A549 (cell line): ENCODE results near the gene ATP1B3. TPM values are rescaled to one million over a fixed set of nuclear protein-coding genes. Genes with fewer than 3 reads are reported as not detected.

Source experiments
- ATAC-seq, 2 experiments: fragments of 200-7000 bp in 1 of 2; fragments of >200 bp in 1 of 2; cut with Nextera tagmentation in 1 of 2; cut with Tn5 transposase in 1 of 2; 3 replicates each; pipeline versions ENCODE4 v1.8.0 to v1.9.1; 2018 to 2020; ENCODE audit warnings: mild to moderate bottlenecking in 1 of 2, moderate library complexity in 1 of 2
- CTCF ChIA-PET: fragments of 300-600 bp; sonication (Branson Sonifier 250); formaldehyde crosslinking; extraction: SDS; loops from one replicate; lab custom pipeline; 2021; ENCODE audit warnings: antibody characterized with exemption, inconsistent platforms; lab: Yijun Ruan, JAX
- POLR2A ChIA-PET: fragments of 350-600 bp; formaldehyde crosslinking; extraction: SDS; loops from one replicate; lab custom pipeline; 2021; ENCODE audit warnings: antibody characterized with exemption, inconsistent platforms; lab: Yijun Ruan, JAX
- DNase-seq, 2 experiments: peaks; one replicate each; pipeline versions ENCODE4 v3.0.0 to v3.0.0-alpha.2; 2011 to 2016; ENCODE audit warnings: low read depth in 1 of 2, low spot score in 1 of 2
- FAIRE-seq: peaks from 2 replicates; lab custom pipeline; 2011; peaks lifted over from hg19 to GRCh38; lab: Jason Lieb, UNC
- H3K27ac ChIP-seq, 2 experiments: fragments of >200 bp; sonication (Bioruptor Twin); formaldehyde crosslinking; 3 replicates each; pipeline ENCODE4 v1.5.1; 2016 to 2017
- H3K4me1 ChIP-seq: fragments of >200 bp; sonication (Bioruptor Twin); formaldehyde crosslinking; 3 replicates; pipeline ENCODE4 v1.6.1; 2016
- H3K4me2 ChIP-seq: fragments of >200 bp; sonication (Bioruptor Twin); formaldehyde crosslinking; 3 replicates; pipeline ENCODE4 v1.6.1; 2016
- H3K4me3 ChIP-seq: fragments of >200 bp; sonication (Bioruptor Twin); formaldehyde crosslinking; 3 replicates; pipeline ENCODE4 v1.5.1; 2016
- H3K9me3 ChIP-seq: fragments of >200 bp; sonication (Bioruptor Twin); formaldehyde crosslinking; 3 replicates; pipeline ENCODE4 v1.6.1; 2016
- BCL3 ChIP-seq: fragments of >200 bp; sonication (Bioruptor Twin); formaldehyde crosslinking; IDR thresholded peaks from 3 replicates; pipeline ENCODE4 v1.6.1; 2016
- CBX2 ChIP-seq: fragments of 200-600 bp; sonication (generic); IDR thresholded peaks from 2 replicates; pipeline ENCODE4 v1.6.1; 2016; ENCODE audit warnings: low read depth, mild to moderate bottlenecking, borderline replicate concordance
- CEBPB ChIP-seq, 2 experiments: fragments of >200 bp in 1 of 2; sonication (Bioruptor Twin) in 1 of 2; formaldehyde crosslinking in 1 of 2; IDR thresholded peaks; 2 replicates each; pipeline ENCODE4 v1.6.1; 2012 to 2016
- CHD4 ChIP-seq: fragments of 200-600 bp; sonication (generic); IDR thresholded peaks from 2 replicates; pipeline ENCODE4 v1.6.1; 2016; ENCODE audit warnings: antibody characterized with exemption, mild to moderate bottlenecking, borderline replicate concordance
- CTCF ChIP-seq: fragments of >200 bp; sonication (Bioruptor Twin); formaldehyde crosslinking; IDR thresholded peaks from 3 replicates; pipeline ENCODE4 v1.5.1; 2016
- EHF ChIP-seq: fragments of 250-450 bp; sonication (Bioruptor Pico); IDR thresholded peaks from 2 replicates; pipeline ENCODE4 v1.5.0; 2020; ENCODE audit warnings: mild to moderate bottlenecking
- FOSB ChIP-seq: fragments of 250-450 bp; sonication (Bioruptor Pico); IDR thresholded peaks from 2 replicates; pipeline ENCODE4 v1.5.0; 2020; ENCODE audit warnings: mild to moderate bottlenecking, moderate library complexity
- HDAC2 ChIP-seq: fragments of 200-600 bp; sonication (generic); IDR thresholded peaks from 2 replicates; pipeline ENCODE4 v1.6.1; 2016
- HEYL ChIP-seq: fragments of 250-450 bp; sonication (Bioruptor Pico); IDR thresholded peaks from 2 replicates; pipeline ENCODE4 v1.8.0; 2021; ENCODE audit warnings: mild to moderate bottlenecking, moderate library complexity
- HOXA7 ChIP-seq: fragments of 250-450 bp; sonication (Bioruptor Pico); IDR thresholded peaks from 2 replicates; pipeline ENCODE4 v1.5.0; 2020; ENCODE audit warnings: mild to moderate bottlenecking, moderate library complexity
- JUN ChIP-seq, 2 experiments: fragments of >200 bp; sonication (Bioruptor Twin); formaldehyde crosslinking; IDR thresholded peaks; 2 replicates in 1 of 2; 3 replicates in 1 of 2; pipeline ENCODE4 v1.6.1; 2016 to 2017
- JUNB ChIP-seq: fragments of >200 bp; sonication (Bioruptor Twin); formaldehyde crosslinking; IDR thresholded peaks from 2 replicates; pipeline ENCODE4 v1.6.1; 2016
- MAX ChIP-seq: IDR thresholded peaks from 2 replicates; pipeline ENCODE4 v1.6.1; 2012
- NPAS2 ChIP-seq: fragments of 250-450 bp; sonication (Bioruptor Pico); IDR thresholded peaks from 2 replicates; pipeline ENCODE4 v1.8.0; 2022; ENCODE audit warnings: mild to moderate bottlenecking, moderate library complexity, borderline replicate concordance
- PBX3 ChIP-seq: IDR thresholded peaks from 2 replicates; pipeline ENCODE4 v1.6.1; 2012
- POLR2AphosphoS2 ChIP-seq: conservative IDR thresholded peaks from 2 replicates; pipeline ENCODE4 v1.6.1; 2012; ENCODE audit warnings: low read length, improper control_type of control experiment, inconsistent platforms
- RAD21 ChIP-seq, 2 experiments: fragments of >200 bp in 1 of 2; sonication (Bioruptor Twin) in 1 of 2; formaldehyde crosslinking in 1 of 2; IDR thresholded peaks in 1 of 2; conservative IDR thresholded peaks in 1 of 2; 2 replicates in 1 of 2; 3 replicates in 1 of 2; pipeline ENCODE4 v1.6.1; 2012 to 2018; ENCODE audit warnings: inconsistent platforms in 1 of 2
- RCOR1 ChIP-seq: fragments of 150-350 bp; IDR thresholded peaks from 2 replicates; pipeline ENCODE4 v1.6.1; 2014; ENCODE audit warnings: antibody characterized with exemption, low read length, low read depth
- RFX5 ChIP-seq: fragments of 450-650 bp; IDR thresholded peaks from 2 replicates; pipeline ENCODE4 v1.7.1; 2014; ENCODE audit warnings: antibody characterized with exemption, mild to moderate bottlenecking, moderate library complexity
- RNF2 ChIP-seq: fragments of 200-600 bp; sonication (generic); IDR thresholded peaks from 2 replicates; pipeline ENCODE4 v1.6.1; 2016; ENCODE audit warnings: low read depth, mild to moderate bottlenecking, antibody characterized with exemption, moderate library complexity, borderline replicate concordance
- SREBF2 ChIP-seq: fragments of 450-650 bp; IDR thresholded peaks from 2 replicates; pipeline ENCODE4 v1.6.1; 2014; ENCODE audit warnings: mild to moderate bottlenecking, moderate library complexity
- TP53 ChIP-seq: fragments of 250-450 bp; sonication (Bioruptor Pico); IDR thresholded peaks from 2 replicates; pipeline ENCODE4 v1.5.0; 2021; ENCODE audit warnings: mild to moderate bottlenecking, moderate library complexity
- USF2 ChIP-seq: fragments of 450-650 bp; IDR thresholded peaks from 2 replicates; pipeline ENCODE4 v1.6.1; 2014; ENCODE audit warnings: antibody characterized with exemption
- ZC3H11A ChIP-seq: fragments of 450-650 bp; IDR thresholded peaks from 2 replicates; pipeline ENCODE4 v1.6.1; 2014; ENCODE audit warnings: antibody characterized with exemption, mild to moderate bottlenecking
- ZNF302 ChIP-seq: fragments of 250-450 bp; sonication (Bioruptor Pico); IDR thresholded peaks from 2 replicates; pipeline ENCODE4 v1.9.0; 2021; ENCODE audit warnings: inconsistent platforms, mild to moderate bottlenecking, moderate library complexity
- ZSCAN20 ChIP-seq: fragments of 250-450 bp; sonication (Bioruptor Pico); IDR thresholded peaks from 2 replicates; pipeline ENCODE4 v1.8.0; 2022; ENCODE audit warnings: mild to moderate bottlenecking, moderate library complexity
- WGBS: methylation state at CpG from one replicate; pipeline ENCODE4 v1.1.6; 2017; ENCODE audit errors: missing lambda C conversion rate; 5-methylcytosine and 5-hydroxymethylcytosine counted together
- polyA plus RNA-seq, 4 experiments: library from polyadenylated mRNA; depleted of rRNA in 3 of 4; stranded (reverse); fragments of >200 nt; fragmentation: RNase III in 1 of 4; extraction: RNeasy Plus Mini Kit Qiagen cat#74134 plus additional on column Dnase treatment in 1 of 4; gene quantifications; 2 replicates in 3 of 4; 3 replicates in 1 of 4; pipeline ENCODE4 v1.2.3, GENCODE V29; 2011 to 2017

The ATP1B3 gene
- polyA plus RNA-seq, 2 of the 4 experiments (the other 2 are of a cell fraction), result 230 to 306 TPM

- no peak for TF ChIP-seq JUNB
- no peak for TF ChIP-seq ZC3H11A
- no peak for TF ChIP-seq HDAC2
- TF ChIP-seq HOXA7 (CRISPR knock-in tag), result no peak
- no peak for TF ChIP-seq ZNF302 (CRISPR knock-in tag)
- TF ChIP-seq MAX, result no peak
- TF ChIP-seq TP53, result no peak
- no peak for TF ChIP-seq JUN (IDR thresholded peaks at IDR 0.05)
- TF ChIP-seq POLR2AphosphoS2, result no peak
- TF ChIP-seq ZSCAN20 (CRISPR knock-in tag), result no peak
- TF ChIP-seq CEBPB (IDR thresholded peaks at IDR 0.05), result no peak
- Histone ChIP-seq H3K4me1 (peaks cover 4% of the 10 kb centered on the region; the same call in 1 of the 3 replicates), H3K9me3 (no peaks in the 10 kb centered on the region), H3K4me2 (no peak overlapping the region), H3K27ac (no peak overlapping the region), H3K4me3 (no peak overlapping the region)
- no peak for ATAC-seq
- POLR2A ChIA-PET, result no interaction called here
- no peak for FAIRE-seq
- CTCF ChIA-PET, result no interaction called here
- no peak for DNase-seq
These were observed 48.0 kb upstream of the ATP1B3 start for GRCh38 chr3:141828487-141828886.

- ATAC-seq, result peak; percentile 21 to 47; a peak in 2 of 6 replicates
- ChIA-PET POLR2A (no interaction called here), CTCF (no interaction called here)
- FAIRE-seq, result no peak
- H3K4me3 ChIP-seq, result no peak overlapping the region
- 33% methylated on average over 2 of the region's 2 CpGs for WGBS
- TF ChIP-seq CBX2 (no peak), RNF2 (no peak)
- peaks cover 4% of the 10 kb centered on the region; the same call in 1 of the 3 replicates for H3K4me1 ChIP-seq
- H3K4me2 ChIP-seq, result no peak overlapping the region
- no peak overlapping the region for H3K27ac ChIP-seq
- DNase-seq, result no peak
- H3K9me3 ChIP-seq, result no peaks in the 10 kb centered on the region
These were observed 47.6 kb upstream of the ATP1B3 start for GRCh38 chr3:141828890-141829289.

GRCh38 chr3:141830508-141830907 lies 45.9 kb upstream of the ATP1B3 start:
- ATAC-seq (no peak), DNase-seq (no peak)
- H3K4me2 ChIP-seq, result no peak overlapping the region
- WGBS, result 78% methylated on average over 6 of the region's 6 CpGs
- H3K4me3 ChIP-seq, result no peak overlapping the region
- POLR2A ChIA-PET, result no interaction called here
- H3K9me3 ChIP-seq, result no peaks in the 10 kb centered on the region
- TF ChIP-seq CTCF (no peak), NPAS2 (CRISPR knock-in tag) (no peak), HEYL (CRISPR knock-in tag) (no peak), PBX3 (no peak), ZSCAN20 (CRISPR knock-in tag) (no peak), RCOR1 (no peak), MAX (no peak), CHD4 (no peak), EHF (CRISPR knock-in tag) (no peak), CEBPB (IDR thresholded peaks at IDR 0.05) (no peak), BCL3 (no peak), FOSB (no peak), JUN (IDR thresholded peaks at IDR 0.05) (no peak), USF2 (no peak), RNF2 (no peak), JUNB (no peak), SREBF2 (no peak), RAD21 (conservative IDR thresholded peaks at IDR 0.05 in 1 of 2, IDR thresholded peaks at IDR 0.05 in 1 of 2) (no peak), RFX5 (no peak)
- TF ChIP-seq, all 56 proteins: peak for 0
- no peak overlapping the region for H3K27ac ChIP-seq
- no peak for FAIRE-seq
- H3K4me1 ChIP-seq, result peaks cover 4% of the 10 kb centered on the region; the same call in 1 of the 3 replicates
- CTCF ChIA-PET, result interaction anchor here (0.7 to 1.5 kb wide), 2 partner anchors 17 to 42 kb away, joined by 6 read pairs; no protein-coding TSS in a partner anchor
